Endothelial cell of umbilical vein (primary cell): ENCODE data around the gene C8G. TPM values are rescaled to one million over a fixed set of nuclear protein-coding genes. Genes with fewer than 3 reads are reported as not detected.

Experiments used
- BruUV-seq: library from RNA; stranded (reverse); fragments of 400-500 nt; replicated peaks from 2 replicates; lab custom pipeline; 2021; lab: Mats Ljungman, UMichigan
- CTCF ChIA-PET: fragments of 300-600, 350-600 bp; sonication (Branson Sonifier 250); formaldehyde crosslinking; loops from one replicate; lab custom pipeline; 2021; ENCODE audit warnings: antibody characterized with exemption, inconsistent platforms; lab: Charles Lee
- POLR2A ChIA-PET: fragments of 300-600, 350-600 bp; sonication (Branson Sonifier 250); formaldehyde crosslinking; loops from one replicate; lab custom pipeline; 2021; ENCODE audit warnings: antibody characterized with exemption, inconsistent platforms; lab: Charles Lee
- DNase-seq: peaks from one replicate; pipeline ENCODE4 v3.0.0-alpha.2; 2011; ENCODE audit warnings: low read depth, low spot score
- FAIRE-seq: peaks from 2 replicates; lab custom pipeline; 2011; peaks lifted over from hg19 to GRCh38; lab: Jason Lieb, UNC
- H2AFZ ChIP-seq: 2 replicates; pipeline ENCODE4 v1.6.0; 2012; ENCODE audit warnings: low read depth, low read length, control low read depth, inconsistent platforms
- H3K27ac ChIP-seq: 2 replicates; pipeline ENCODE4 v1.5.1; 2011; ENCODE audit warnings: low read depth, mild to moderate bottlenecking, control low read depth, low read length, moderate library complexity; ENCODE audit not compliant: insufficient read depth
- H3K27me3 ChIP-seq, 2 experiments: 2 replicates each; pipeline versions ENCODE4 v1.6.0 to v1.6.1; 2011; ENCODE audit warnings: low read length in 2 of 2, mixed read lengths in 1 of 2; ENCODE audit not compliant: control insufficient read depth in 2 of 2, insufficient read depth in 2 of 2
- H3K36me3 ChIP-seq, 2 experiments: 2 replicates in 1 of 2; 3 replicates in 1 of 2; pipeline ENCODE4 v1.5.1; 2011; ENCODE audit warnings: low read length in 2 of 2, mild to moderate bottlenecking in 1 of 2, moderate library complexity in 1 of 2; ENCODE audit not compliant: control insufficient read depth in 2 of 2, insufficient read depth in 2 of 2; ENCODE audit errors: extremely low read depth in 1 of 2
- H3K4me1 ChIP-seq: 3 replicates; pipeline ENCODE4 v1.5.1; 2011; ENCODE audit warnings: mild to moderate bottlenecking, low read length; ENCODE audit not compliant: control insufficient read depth, insufficient read depth; ENCODE audit errors: extremely low read depth
- H3K4me2 ChIP-seq: 2 replicates; pipeline ENCODE4 v1.6.1; 2011; ENCODE audit warnings: low read length, control low read depth, mixed read lengths; ENCODE audit not compliant: insufficient read depth
- H3K4me3 ChIP-seq, 3 experiments: fragments of 200-600 bp in 1 of 3; sonication (generic), shearing (Covaris generic) in 1 of 3; replicated peaks in 1 of 3; 2 replicates each; pipeline ENCODE4 v1.5.1; 2011 to 2016; ENCODE audit warnings: control low read depth in 3 of 3, low read length in 3 of 3, mild to moderate bottlenecking in 2 of 3, inconsistent platforms in 1 of 3, low read depth in 1 of 3, moderate library complexity in 1 of 3; ENCODE audit not compliant: insufficient read depth in 1 of 3
- H3K79me2 ChIP-seq: 2 replicates; pipeline ENCODE4 v1.6.0; 2012; ENCODE audit warnings: low read length, inconsistent platforms; ENCODE audit not compliant: control insufficient read depth, insufficient read depth
- H3K9ac ChIP-seq: replicated peaks from 2 replicates; pipeline ENCODE3; 2011; ENCODE audit warnings: low read length, control low read depth; ENCODE audit not compliant: insufficient read depth; ENCODE audit errors: extremely low read depth
- H3K9me1 ChIP-seq: replicated peaks from 3 replicates; pipeline ENCODE4 v1.6.0; 2011; ENCODE audit warnings: mild to moderate bottlenecking, low read length; ENCODE audit not compliant: control insufficient read depth, insufficient read depth; ENCODE audit errors: extremely low read depth
- H3K9me3 ChIP-seq: replicated peaks from 2 replicates; pipeline ENCODE4 v1.5.1; 2012; ENCODE audit warnings: low read length, inconsistent platforms; ENCODE audit not compliant: control insufficient read depth, insufficient read depth
- H4K20me1 ChIP-seq: replicated peaks from 2 replicates; pipeline ENCODE3; 2011; ENCODE audit warnings: mild to moderate bottlenecking, low read length; ENCODE audit not compliant: control insufficient read depth, insufficient read depth; ENCODE audit errors: extremely low read depth
- EZH2 ChIP-seq: IDR thresholded peaks from 2 replicates; pipeline ENCODE4 v1.6.1; 2012; ENCODE audit warnings: borderline replicate concordance, low read depth, mild to moderate bottlenecking, moderate library complexity, low read length, inconsistent platforms; ENCODE audit not compliant: severe bottlenecking
- GATA2 ChIP-seq: IDR thresholded peaks from 2 replicates; pipeline ENCODE4 v1.7.0; 2011; ENCODE audit warnings: low read depth, mild to moderate bottlenecking, moderate library complexity, mixed read lengths, low read length; ENCODE audit not compliant: insufficient read length, insufficient read depth
- MAX ChIP-seq: IDR thresholded peaks from 2 replicates; pipeline ENCODE4 v1.6.1; 2011; ENCODE audit not compliant: insufficient read depth, insufficient read length
- MYC ChIP-seq: IDR thresholded peaks from one replicate; pipeline ENCODE4 v1.6.1; 2011; ENCODE audit warnings: mild to moderate bottlenecking, low read depth, low read length
- POLR2A ChIP-seq: IDR thresholded peaks from 2 replicates; pipeline ENCODE4 v1.6.1; 2012; ENCODE audit warnings: low read depth, mild to moderate bottlenecking, control low read depth, low read length
- POLR2AphosphoS5 ChIP-seq: IDR thresholded peaks from 2 replicates; pipeline ENCODE4 v1.6.1; 2012; ENCODE audit warnings: low read depth, mild to moderate bottlenecking, control low read depth, low read length, moderate library complexity; ENCODE audit not compliant: insufficient read depth
- dilution Hi-C: fragments of 300-500 bp; cut with MboI; formaldehyde crosslinking; loops from one replicate; pipeline ENCODE4 v1.15.0; 2019; ENCODE audit warnings: low sequenced_read_pairs; ENCODE audit not compliant: extremely low pct_ligation_motif_present
- intact Hi-C: fragments of 100-400 bp; cut with micrococcal nuclease; formaldehyde crosslinking; loops from one replicate; pipeline ENCODE4 v1.10.0; 2022
- polyA plus RNA-seq, 4 experiments: library from polyadenylated mRNA; depleted of rRNA in 3 of 4; stranded (reverse) in 3 of 4; unstranded in 1 of 4; fragments of >200 nt; gene quantifications; 2 replicates each; pipeline versions ENCODE4 v1.2.1 to v1.2.3, GENCODE V29; 2011 to 2012; ENCODE audit warnings: missing spikeins in 1 of 4
- total RNA-seq: library from RNA; stranded (reverse); gene quantifications from 2 replicates; pipeline ENCODE4 v1.2.3, GENCODE V29; 2021

The C8G gene
- total and polyA plus RNA-seq, 2 donors (not counting 3 experiments of a cell fraction or from before 2014, with no cell fraction given): 0.47 to 1.9 TPM

- FAIRE-seq: no peak
- Histone ChIP-seq H3K4me3 (peak overlapping the region; percentile 4 to 77 (median 4)), H3K9me1 (no peaks in the 10 kb centered on the region), H3K4me2 (peak overlapping the region; percentile 54), H2AFZ (peak overlapping the region; percentile 57), H3K27me3 (no peaks in the 10 kb centered on the region), H3K79me2 (no peaks in the 10 kb centered on the region), H3K36me3 (no peaks in the 10 kb centered on the region), H4K20me1 (no peaks in the 10 kb centered on the region), H3K4me1 (peaks cover 5% of the 10 kb centered on the region), H3K9me3 (no peaks in the 10 kb centered on the region), H3K27ac (no peak overlapping the region), H3K9ac (peak overlapping the region; percentile 23)
- intact Hi-C loops (loop anchor here (5.0 kb wide), 1 partner anchor 43 kb away; the partner anchor contains the start of gene PAXX), dilution Hi-C loops (loop anchor here (25.0 kb wide), 1 partner anchor 137 kb away; the partner anchor contains the start of gene RABL6)
- POLR2A ChIA-PET: interaction anchor here (0.6 kb wide), 1 partner anchor 29 kb away, joined by 7 read pairs; no protein-coding TSS in a partner anchor
- CTCF ChIA-PET: interaction anchor here (0.8 to 1.6 kb wide), 4 partner anchors 43 to 107 kb away, joined by 4 to 6 read pairs (median 4); partner anchors contain the start of genes AJM1 and PAXX
- no TSS peak for BruUV-seq
- no peak for DNase-seq
- no peak for TF ChIP-seq GATA2
Measured at GRCh38 chr9:136949239-136949816, 4.3 kb downstream of the C8G start.

- FAIRE-seq: peak; percentile 89
- no TSS peak for BruUV-seq
Measured at GRCh38 chr9:136949817-136950655, 5.0 kb downstream of the C8G start.

More at GRCh38 chr9:136949817-136950655, 5.0 kb downstream of the C8G start:
- no peaks in the 10 kb centered on the region for H3K36me3 ChIP-seq
- dilution Hi-C loops: loop anchor here (25.0 kb wide), 1 partner anchor 138 kb away; the partner anchor contains the start of gene RABL6
- intact Hi-C loops: loop anchor here (2.0 to 5.0 kb wide), 2 partner anchors 29 to 42 kb away; partner anchors contain the start of gene PAXX
- H3K27ac ChIP-seq: no peak overlapping the region
- peak overlapping the region; percentile 83 for H2AFZ ChIP-seq
- no peaks in the 10 kb centered on the region for H3K27me3 ChIP-seq
- H3K4me1 ChIP-seq: peaks cover 5% of the 10 kb centered on the region
- H3K9me3 ChIP-seq: no peaks in the 10 kb centered on the region
- H3K9ac ChIP-seq: peak overlapping the region; percentile 25
- H3K4me2 ChIP-seq: peak overlapping the region; percentile 54
- H3K9me1 ChIP-seq: no peaks in the 10 kb centered on the region
- peak overlapping the region; percentile 4 to 77 (median 9) for H3K4me3 ChIP-seq
- TF ChIP-seq EZH2 (no peak), MYC (no peak), MAX (peak; percentile 98), POLR2A (peak; percentile 57), POLR2AphosphoS5 (peak; percentile 53)
- no peaks in the 10 kb centered on the region for H4K20me1 ChIP-seq
- ChIA-PET POLR2A (interaction anchor here (0.6 kb wide), 1 partner anchor 28 kb away, joined by 7 read pairs; no protein-coding TSS in a partner anchor), CTCF (interaction anchor here (0.8 to 1.0 kb wide), 3 partner anchors 42 to 85 kb away, joined by 4 to 6 read pairs (median 5); partner anchors contain the start of gene PAXX)
- H3K79me2 ChIP-seq: no peaks in the 10 kb centered on the region
- DNase-seq: peak; percentile 93
